GM12875 (cell line): ENCODE data around the gene UBR4.
"Not testable (repeated sequence)": the region's sequence is repeated elsewhere in the genome, so short reads cannot be mapped to it uniquely, and the experiment has no call there.

Experiments
- H3K4me3 ChIP-seq: one replicate; pipeline ENCODE4 v1.5.1; 2011; ENCODE audit warnings: low read depth, low read length, control low read depth
- TF ChIP-seq, protein P1 (sequence below): IDR thresholded peaks from 2 replicates; pipeline ENCODE4 v1.5.1; 2011; ENCODE audit warnings: low read depth, mild to moderate bottlenecking, control low read depth, inconsistent platforms, low read length, moderate library complexity, borderline replicate concordance; ENCODE audit not compliant: insufficient read depth

UBR4 gene

DNA sequence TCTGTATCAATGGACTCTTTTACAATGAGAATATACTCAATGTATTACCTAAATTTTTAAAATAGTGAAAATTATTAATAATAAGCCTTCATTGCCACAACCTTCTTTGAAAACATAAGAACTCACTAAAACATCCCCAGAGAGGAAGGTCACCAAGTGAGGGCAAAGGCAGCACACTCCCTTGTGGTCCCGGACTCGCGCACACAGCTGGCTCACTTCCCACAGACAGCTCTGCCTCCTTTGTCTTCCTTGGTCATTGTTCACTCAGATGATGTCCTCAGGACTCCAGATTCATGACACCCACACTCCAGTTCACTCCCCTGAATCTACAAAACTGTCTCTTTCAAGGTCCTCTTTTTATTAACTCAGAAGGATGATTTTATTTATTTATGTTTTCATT lies 19.2 kb upstream of the UBR4 start:
- TF ChIP-seq, protein P1, sequence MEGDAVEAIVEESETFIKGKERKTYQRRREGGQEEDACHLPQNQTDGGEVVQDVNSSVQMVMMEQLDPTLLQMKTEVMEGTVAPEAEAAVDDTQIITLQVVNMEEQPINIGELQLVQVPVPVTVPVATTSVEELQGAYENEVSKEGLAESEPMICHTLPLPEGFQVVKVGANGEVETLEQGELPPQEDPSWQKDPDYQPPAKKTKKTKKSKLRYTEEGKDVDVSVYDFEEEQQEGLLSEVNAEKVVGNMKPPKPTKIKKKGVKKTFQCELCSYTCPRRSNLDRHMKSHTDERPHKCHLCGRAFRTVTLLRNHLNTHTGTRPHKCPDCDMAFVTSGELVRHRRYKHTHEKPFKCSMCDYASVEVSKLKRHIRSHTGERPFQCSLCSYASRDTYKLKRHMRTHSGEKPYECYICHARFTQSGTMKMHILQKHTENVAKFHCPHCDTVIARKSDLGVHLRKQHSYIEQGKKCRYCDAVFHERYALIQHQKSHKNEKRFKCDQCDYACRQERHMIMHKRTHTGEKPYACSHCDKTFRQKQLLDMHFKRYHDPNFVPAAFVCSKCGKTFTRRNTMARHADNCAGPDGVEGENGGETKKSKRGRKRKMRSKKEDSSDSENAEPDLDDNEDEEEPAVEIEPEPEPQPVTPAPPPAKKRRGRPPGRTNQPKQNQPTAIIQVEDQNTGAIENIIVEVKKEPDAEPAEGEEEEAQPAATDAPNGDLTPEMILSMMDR: no peak
- no peak overlapping the region for H3K4me3 ChIP-seq

DNA sequence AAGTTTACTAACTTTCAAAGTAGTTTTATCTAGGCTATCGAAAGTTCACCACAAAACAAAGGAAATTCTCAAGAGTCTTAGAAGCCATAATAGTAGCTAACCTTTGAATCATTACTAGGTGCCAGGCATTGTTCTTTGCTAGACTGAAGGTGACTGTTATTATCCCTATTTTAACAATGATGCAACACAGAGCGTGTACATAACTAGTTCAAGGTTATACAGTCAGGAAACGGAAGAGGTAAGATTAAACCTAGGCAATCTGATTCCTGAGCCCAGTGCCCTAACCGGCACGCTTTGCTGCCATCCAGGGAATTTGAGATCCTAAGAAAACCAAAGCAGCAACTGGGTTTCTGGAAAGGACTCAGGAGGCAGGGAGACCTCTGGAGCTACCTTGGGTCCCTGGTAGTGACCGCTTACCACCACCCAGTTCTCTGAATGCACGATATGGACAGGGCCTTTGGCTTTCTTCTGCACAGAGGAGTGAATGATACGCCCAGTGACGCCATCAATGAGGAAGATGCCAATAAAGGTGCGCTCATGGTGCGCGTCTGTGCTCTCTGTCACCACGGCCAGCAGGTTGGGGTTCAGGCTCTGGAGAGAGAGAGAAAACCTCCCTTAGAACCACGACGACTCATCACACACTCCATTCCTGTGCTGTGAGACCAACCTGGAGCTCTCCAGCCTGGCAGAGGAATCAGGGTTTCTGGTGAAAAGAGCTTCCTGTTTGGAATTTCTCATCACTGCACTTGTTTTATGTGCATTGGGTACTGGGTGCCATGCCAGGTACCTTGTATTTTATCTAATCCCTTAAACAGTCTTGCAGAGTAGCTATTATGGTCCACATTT lies 13.1 kb upstream of the UBR4 start:
- H3K4me3 ChIP-seq: no peak overlapping the region
- TF ChIP-seq, protein P1: no peak

DNA sequence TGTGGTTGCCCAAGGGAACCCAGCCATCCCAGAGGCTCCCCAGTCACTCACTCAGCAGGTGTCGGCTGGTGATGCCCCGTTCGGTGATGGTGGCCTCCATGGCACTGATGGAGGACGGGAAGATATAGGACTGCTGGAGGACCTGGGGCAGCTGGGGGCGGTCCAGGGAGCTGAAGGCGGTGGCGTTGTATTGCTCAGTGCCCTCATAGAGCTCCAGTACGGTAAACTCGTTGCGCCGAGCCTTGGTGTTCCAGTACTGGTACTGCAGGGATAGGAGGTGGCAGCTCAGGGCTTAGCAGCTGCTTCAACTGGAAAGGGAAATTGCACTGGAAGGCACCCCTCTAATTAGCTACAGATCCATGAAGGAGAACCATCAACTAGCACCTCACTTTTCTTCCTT lies 12.5 kb upstream of the UBR4 start:
- TF ChIP-seq, protein P1: no peak

DNA sequence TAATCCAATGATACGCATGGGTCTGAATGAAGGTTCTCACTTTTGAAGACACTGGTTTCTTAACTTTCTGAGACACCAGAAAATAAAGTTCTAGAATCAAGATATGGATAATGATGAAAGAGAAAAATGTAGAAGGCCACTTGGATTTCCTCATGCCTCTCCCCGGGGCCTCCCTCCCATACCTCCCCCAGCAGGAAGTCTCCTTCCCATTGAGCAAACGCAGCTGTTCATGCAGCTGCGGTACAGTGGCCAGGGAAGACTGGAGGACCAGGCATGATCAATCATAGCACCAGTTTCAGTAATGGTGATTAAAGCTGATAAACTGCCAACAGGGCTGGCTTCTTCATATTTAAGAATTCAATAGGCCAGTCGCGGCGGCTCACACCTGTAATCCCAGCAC lies 10.9 kb upstream of the UBR4 start:
- TF ChIP-seq, protein P1: no peak
- H3K4me3 ChIP-seq: no peak overlapping the region

More for the DNA sequence above, 12.5 kb upstream of the UBR4 start:
- no peak overlapping the region for H3K4me3 ChIP-seq

DNA sequence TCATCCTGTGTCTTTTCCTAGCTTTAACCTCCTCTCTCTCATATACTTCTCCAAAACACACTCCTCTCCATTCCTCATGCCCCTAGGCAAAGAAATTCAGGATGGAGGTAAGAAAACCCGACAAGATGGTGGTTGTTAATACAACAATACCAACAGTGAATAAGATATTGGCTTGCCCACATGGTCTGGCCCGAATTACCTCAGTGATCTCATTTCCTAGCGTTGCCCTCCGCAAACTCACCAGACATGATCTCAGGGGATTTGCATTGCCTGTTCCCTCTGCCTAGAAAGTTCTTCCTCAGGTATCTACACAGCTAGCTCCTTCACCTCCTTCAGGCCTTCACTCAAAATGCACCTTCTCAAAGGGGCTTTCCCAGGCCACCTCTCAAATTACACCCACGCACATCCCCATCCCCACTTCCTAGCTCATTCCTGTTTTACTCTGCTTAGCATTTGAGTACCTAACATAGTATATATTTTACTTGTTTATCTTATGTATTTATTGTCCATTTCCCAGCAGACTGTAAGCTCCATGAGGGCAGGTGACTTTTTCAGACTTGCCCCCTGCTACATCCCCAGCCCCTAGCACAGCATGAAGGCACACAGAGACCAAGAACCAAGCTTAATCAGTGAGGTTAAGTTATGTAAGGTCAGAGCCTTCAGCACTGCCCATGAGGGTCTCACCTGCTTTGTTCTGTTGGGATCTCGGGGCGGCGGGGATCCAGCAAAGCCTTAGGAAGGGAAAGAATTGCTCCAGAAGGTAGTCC lies 10.2 kb upstream of the UBR4 start:
- no peak overlapping the region for H3K4me3 ChIP-seq
- TF ChIP-seq, protein P1: no peak

DNA sequence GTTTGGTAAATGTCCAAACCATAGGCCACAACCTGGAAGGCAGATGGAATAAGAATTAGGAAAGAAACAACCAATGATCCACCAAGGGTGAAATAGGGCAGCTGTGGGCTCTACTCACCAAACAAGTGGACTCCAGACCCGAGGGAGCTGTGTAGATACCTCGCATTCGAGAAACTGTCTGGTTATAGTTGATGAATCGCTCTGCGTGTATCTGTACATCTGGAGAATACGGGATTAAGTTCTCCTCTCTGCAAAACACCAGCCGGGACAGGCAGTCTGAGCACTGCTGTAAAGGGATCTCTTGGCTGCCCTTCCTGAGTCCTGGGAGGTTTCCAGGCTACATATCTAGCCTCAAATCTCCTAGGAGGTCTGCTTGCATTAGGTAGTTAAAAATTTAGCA lies 9.4 kb upstream of the UBR4 start:
- TF ChIP-seq, protein P1: no peak
- no peak overlapping the region for H3K4me3 ChIP-seq

DNA sequence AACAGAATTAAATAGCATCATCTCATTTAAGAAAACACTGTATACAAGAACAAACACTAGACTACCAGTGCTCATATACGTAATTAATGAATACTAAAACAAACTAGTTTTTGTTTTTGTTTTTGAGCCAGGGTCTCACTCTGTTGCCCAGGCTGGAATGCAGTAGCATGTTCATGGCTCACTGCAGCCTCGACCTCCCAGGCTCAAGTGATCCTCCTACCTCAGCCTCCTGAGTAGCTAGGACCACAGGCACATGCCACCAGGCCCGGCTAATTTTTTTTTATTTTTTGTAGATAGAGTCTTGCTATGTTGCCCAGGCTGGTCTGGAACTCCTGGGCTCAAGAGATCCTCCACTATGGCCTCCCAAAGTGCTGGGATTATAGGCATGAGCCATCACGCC lies 6.5 kb upstream of the UBR4 start:
- H3K4me3 ChIP-seq: not testable (repeated sequence)
